Esophagus squamous epithelium (tissue), 4 donors: ENCODE measurements around the gene SLC12A7.

Experiments
- POLR2A ChIP-seq, 4 donors: fragments of 450-650 bp; IDR thresholded peaks; one replicate each; pipeline ENCODE4 v1.6.1; 2017; ENCODE audit warnings: antibody characterized with exemption in 4 of 4, mild to moderate bottlenecking in 4 of 4, moderate library complexity in 3 of 4
- TF ChIP-seq, protein P1 (sequence below), 6 experiments: fragments of 450-650 bp in 4 of 6; fragments of 200-600 bp in 2 of 6; sonication (generic) in 2 of 6; IDR thresholded peaks; one replicate each; pipeline ENCODE4 v1.5.1; 2016 to 2019; ENCODE audit warnings: antibody characterized with exemption in 6 of 6, mild to moderate bottlenecking in 4 of 6, moderate library complexity in 4 of 6

DNA sequence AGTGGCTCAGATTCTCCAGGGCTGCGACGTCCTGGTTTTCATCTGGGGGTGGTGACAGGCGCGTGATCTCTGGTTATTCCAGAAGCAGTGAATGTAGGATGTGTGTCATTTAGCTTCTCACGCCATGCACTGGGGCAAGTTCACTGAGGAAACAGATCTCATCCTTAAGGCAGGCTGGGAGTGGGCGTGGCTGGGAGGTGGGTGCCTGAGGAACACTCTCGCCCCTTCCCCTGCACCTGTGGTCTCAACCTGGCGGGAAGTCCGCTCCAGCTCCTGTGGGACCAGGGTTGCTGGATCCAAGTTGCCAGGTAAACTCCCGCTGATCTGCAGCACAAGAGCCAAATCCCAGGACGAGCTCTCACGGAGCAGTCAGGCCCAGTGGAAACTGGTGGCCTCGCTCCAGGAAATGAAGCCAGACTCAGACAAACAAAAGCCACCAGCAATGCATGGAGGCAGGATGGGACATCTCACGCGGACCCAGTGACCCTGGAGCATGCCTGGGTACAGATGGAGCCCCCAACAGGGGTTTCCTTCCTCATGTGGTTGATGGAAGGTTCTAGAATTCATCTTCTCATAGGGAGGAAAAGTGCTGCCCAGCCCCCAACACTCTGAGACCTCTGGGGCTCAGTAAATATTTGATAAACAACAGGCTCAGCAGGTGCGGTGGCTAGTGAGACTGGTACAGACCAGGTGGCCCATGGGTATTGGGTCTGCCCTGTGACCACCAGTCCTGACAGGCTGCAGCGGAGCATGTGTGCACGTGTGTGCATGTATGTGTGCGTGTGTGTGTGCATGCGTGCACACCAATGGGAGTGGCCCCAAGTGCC lies 16.3 kb upstream of the SLC12A7 start:
- TF ChIP-seq POLR2A (IDR thresholded peaks at IDR 0.05): no peak
- TF ChIP-seq, protein P1, sequence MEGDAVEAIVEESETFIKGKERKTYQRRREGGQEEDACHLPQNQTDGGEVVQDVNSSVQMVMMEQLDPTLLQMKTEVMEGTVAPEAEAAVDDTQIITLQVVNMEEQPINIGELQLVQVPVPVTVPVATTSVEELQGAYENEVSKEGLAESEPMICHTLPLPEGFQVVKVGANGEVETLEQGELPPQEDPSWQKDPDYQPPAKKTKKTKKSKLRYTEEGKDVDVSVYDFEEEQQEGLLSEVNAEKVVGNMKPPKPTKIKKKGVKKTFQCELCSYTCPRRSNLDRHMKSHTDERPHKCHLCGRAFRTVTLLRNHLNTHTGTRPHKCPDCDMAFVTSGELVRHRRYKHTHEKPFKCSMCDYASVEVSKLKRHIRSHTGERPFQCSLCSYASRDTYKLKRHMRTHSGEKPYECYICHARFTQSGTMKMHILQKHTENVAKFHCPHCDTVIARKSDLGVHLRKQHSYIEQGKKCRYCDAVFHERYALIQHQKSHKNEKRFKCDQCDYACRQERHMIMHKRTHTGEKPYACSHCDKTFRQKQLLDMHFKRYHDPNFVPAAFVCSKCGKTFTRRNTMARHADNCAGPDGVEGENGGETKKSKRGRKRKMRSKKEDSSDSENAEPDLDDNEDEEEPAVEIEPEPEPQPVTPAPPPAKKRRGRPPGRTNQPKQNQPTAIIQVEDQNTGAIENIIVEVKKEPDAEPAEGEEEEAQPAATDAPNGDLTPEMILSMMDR (IDR thresholded peaks at IDR 0.05): no peak
